H9 (cell line): ENCODE data around the gene STH. TPM values are rescaled to one million over a fixed set of nuclear protein-coding genes. Genes with fewer than 3 reads are reported as not detected.

Source experiments
- DNase-seq: peaks from one replicate; pipeline ENCODE4 v3.0.0-alpha.2; 2017
- H2AFZ ChIP-seq: one replicate; pipeline ENCODE4 v1.6.1; 2013; ENCODE audit warnings: mild to moderate bottlenecking, low read length, control low read depth, moderate library complexity
- H2AK5ac ChIP-seq: 2 replicates; pipeline ENCODE4 v1.6.1; 2013; ENCODE audit warnings: low read length, control low read depth, mixed read lengths; ENCODE audit not compliant: insufficient read length
- H2BK120ac ChIP-seq: one replicate; pipeline ENCODE4 v1.6.1; 2013; ENCODE audit warnings: low read depth, mild to moderate bottlenecking, low read length, control low read depth, inconsistent platforms; ENCODE audit not compliant: poor library complexity, severe bottlenecking
- H2BK12ac ChIP-seq: 2 replicates; pipeline ENCODE4 v1.6.1; 2013; ENCODE audit warnings: low read length, control low read depth, mixed read lengths, low read depth; ENCODE audit not compliant: insufficient read length
- H2BK15ac ChIP-seq: 2 replicates; pipeline ENCODE4 v1.6.1; 2013; ENCODE audit warnings: low read depth, low read length, control low read depth
- H2BK20ac ChIP-seq: one replicate; pipeline ENCODE4 v1.6.1; 2013; ENCODE audit warnings: low read depth, mild to moderate bottlenecking, low read length, control low read depth, inconsistent platforms; ENCODE audit not compliant: poor library complexity, severe bottlenecking
- H2BK5ac ChIP-seq: 2 replicates; pipeline ENCODE4 v1.6.1; 2013; ENCODE audit warnings: low read length, control low read depth, mixed read lengths; ENCODE audit not compliant: insufficient read length
- H3K14ac ChIP-seq: 2 replicates; pipeline ENCODE4 v1.6.1; 2013; ENCODE audit warnings: low read length, control low read depth; ENCODE audit not compliant: insufficient read depth
- H3K18ac ChIP-seq: 2 replicates; pipeline ENCODE4 v1.6.1; 2013; ENCODE audit warnings: low read depth, mild to moderate bottlenecking, mixed read lengths, low read length, control low read depth; ENCODE audit not compliant: insufficient read length
- H3K23ac ChIP-seq: 2 replicates; pipeline ENCODE4 v1.6.1; 2013; ENCODE audit warnings: low read length, control low read depth, mixed read lengths, low read depth; ENCODE audit not compliant: insufficient read length
- H3K23me2 ChIP-seq: 2 replicates; pipeline ENCODE4 v1.6.1; 2013; ENCODE audit warnings: low read depth, mild to moderate bottlenecking, mixed read lengths, low read length, control low read depth; ENCODE audit not compliant: insufficient read length, poor library complexity, severe bottlenecking
- H3K27ac ChIP-seq: 2 replicates; pipeline ENCODE4 v1.5.1; 2013; ENCODE audit warnings: low read length, control low read depth, mixed read lengths, low read depth; ENCODE audit not compliant: insufficient read length
- H3K27me3 ChIP-seq: 2 replicates; pipeline ENCODE4 v1.6.1; 2013; ENCODE audit warnings: low read length, control low read depth, inconsistent platforms; ENCODE audit not compliant: insufficient read depth
- H3K4ac ChIP-seq: 2 replicates; pipeline ENCODE4 v1.6.1; 2013; ENCODE audit warnings: low read depth, mild to moderate bottlenecking, control low read depth, inconsistent platforms, low read length, moderate library complexity
- H3K4me1 ChIP-seq: 2 replicates; pipeline ENCODE4 v1.6.1; 2013; ENCODE audit warnings: low read length, control low read depth, inconsistent platforms; ENCODE audit not compliant: insufficient read depth
- H3K4me2 ChIP-seq: 2 replicates; pipeline ENCODE4 v1.6.1; 2013; ENCODE audit warnings: low read length, control low read depth, mixed read lengths; ENCODE audit not compliant: insufficient read length, insufficient read depth
- H3K56ac ChIP-seq: 2 replicates; pipeline ENCODE4 v1.6.1; 2013; ENCODE audit warnings: low read depth, mild to moderate bottlenecking, mixed read lengths, low read length, control low read depth; ENCODE audit not compliant: insufficient read length
- H3K79me1 ChIP-seq: 2 replicates; pipeline ENCODE4 v1.6.1; 2013; ENCODE audit warnings: low read depth, mild to moderate bottlenecking, moderate library complexity, low read length, control low read depth, inconsistent platforms; ENCODE audit not compliant: insufficient read depth, poor library complexity, severe bottlenecking
- H3K79me2 ChIP-seq: 2 replicates; pipeline ENCODE4 v1.6.1; 2013; ENCODE audit warnings: low read length, control low read depth, inconsistent platforms; ENCODE audit not compliant: insufficient read depth
- H3K9ac ChIP-seq: 2 replicates; pipeline ENCODE4 v1.6.1; 2013; ENCODE audit warnings: low read length, control low read depth, mixed read lengths; ENCODE audit not compliant: insufficient read length; ENCODE audit errors: extremely low read depth
- H3K9me3 ChIP-seq: one replicate; pipeline ENCODE4 v1.6.1; 2013; ENCODE audit warnings: low read depth, low read length, inconsistent platforms; ENCODE audit not compliant: control insufficient read depth
- H3T11ph ChIP-seq: one replicate; pipeline ENCODE4 v1.6.1; 2013; ENCODE audit warnings: mild to moderate bottlenecking, low read length, control low read depth, inconsistent platforms
- H4K20me1 ChIP-seq: one replicate; pipeline ENCODE4 v1.6.1; 2013; ENCODE audit not compliant: control insufficient read depth, insufficient read length, insufficient read depth
- H4K5ac ChIP-seq: 2 replicates; pipeline ENCODE4 v1.6.1; 2013; ENCODE audit warnings: low read depth, mild to moderate bottlenecking, mixed read lengths, low read length, control low read depth; ENCODE audit not compliant: insufficient read length
- H4K8ac ChIP-seq: replicated peaks from 2 replicates; pipeline ENCODE4 v1.6.1; 2013; ENCODE audit warnings: low read length, control low read depth, mixed read lengths, low read depth; ENCODE audit not compliant: insufficient read length
- H4K91ac ChIP-seq: 2 replicates; pipeline ENCODE4 v1.6.1; 2013; ENCODE audit warnings: low read depth, mild to moderate bottlenecking, moderate library complexity, mixed read lengths, low read length, control low read depth; ENCODE audit not compliant: insufficient read length
- H3K27ac Mint-ChIP-seq, 3 experiments: 2 replicates in 2 of 3; 3 replicates in 1 of 3; pipeline ENCODE4 v1.8.0; 2020 to 2021; ENCODE audit warnings: mixed read lengths in 3 of 3, mild to moderate bottlenecking in 1 of 3, moderate library complexity in 1 of 3
- H3K27me3 Mint-ChIP-seq: 2 replicates; pipeline ENCODE4 v1.8.0; 2021; ENCODE audit warnings: low read depth, mild to moderate bottlenecking, moderate library complexity, mixed read lengths
- H3K36me3 Mint-ChIP-seq, 3 experiments: 2 replicates in 2 of 3; 3 replicates in 1 of 3; pipeline ENCODE4 v1.8.0; 2020 to 2021; ENCODE audit warnings: low read depth in 3 of 3, mixed read lengths in 3 of 3; ENCODE audit not compliant: insufficient read depth in 1 of 3
- H3K4me1 Mint-ChIP-seq, 2 experiments: 2 replicates each; pipeline ENCODE4 v1.8.0; 2020; ENCODE audit warnings: mixed read lengths in 2 of 2
- H3K4me3 Mint-ChIP-seq, 2 experiments: 2 replicates in 1 of 2; 3 replicates in 1 of 2; pipeline ENCODE4 v1.8.0; 2020 to 2021; ENCODE audit warnings: mild to moderate bottlenecking in 2 of 2, mixed read lengths in 2 of 2, moderate library complexity in 1 of 2
- H3K9me3 Mint-ChIP-seq, 2 experiments: 2 replicates in 1 of 2; 3 replicates in 1 of 2; pipeline ENCODE4 v1.8.0; 2020; ENCODE audit warnings: mild to moderate bottlenecking in 2 of 2, mixed read lengths in 2 of 2, moderate library complexity in 1 of 2
- WGBS: extraction: QIAGEN DNeasy Blood & Tissue Kit; methylation state at CpG from one replicate; pipeline ENCODE4 v1.1.7; 2013; ENCODE audit warnings: missing lambda C conversion rate, low lambda C conversion rate, mixed read lengths; ENCODE audit not compliant: insufficient read length; ENCODE audit errors: extremely low coverage; 5-methylcytosine and 5-hydroxymethylcytosine counted together
- total RNA-seq: library from RNA; stranded (reverse); gene quantifications from 2 replicates; pipeline ENCODE4 v1.2.1, GENCODE V29; 2021
- TF ChIP-seq, protein P1 (sequence below): fragments of 200-600 bp; sonication (generic); conservative IDR thresholded peaks from 3 replicates; pipeline ENCODE4 v1.8.0; 2021; ENCODE audit warnings: antibody characterized with exemption, mild to moderate bottlenecking

The STH gene
- total RNA-seq, 1 experiment from 2014 or later, result not detected

DNA sequence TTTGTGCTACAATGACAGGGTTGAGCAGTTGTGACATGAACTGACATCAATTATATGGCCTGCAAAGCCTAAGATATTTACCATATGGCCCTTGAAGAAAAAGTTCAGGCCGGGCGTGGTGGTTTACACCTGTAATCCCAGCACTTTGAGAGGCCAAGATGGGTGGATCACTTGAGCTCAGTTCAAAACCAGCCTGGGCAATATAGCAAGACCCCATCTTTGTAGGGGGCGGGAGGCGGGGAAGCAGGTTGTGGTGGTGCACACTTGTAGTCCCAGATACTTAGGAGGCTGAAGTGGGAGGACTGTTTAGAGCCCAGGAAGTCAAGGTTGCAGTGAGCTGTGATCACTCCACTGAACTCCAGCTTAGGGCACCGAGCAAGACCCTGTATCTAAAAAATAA, 48.3 kb downstream of the STH start:
- no peaks in the 10 kb centered on the region for H4K20me1 ChIP-seq
- H3K23ac ChIP-seq, result no peak overlapping the region
- H3K56ac ChIP-seq, result no peak overlapping the region
- H2AK5ac ChIP-seq, result no peak overlapping the region
- no peak overlapping the region for H2BK12ac ChIP-seq
- H4K8ac ChIP-seq, result no peak overlapping the region
- H3K27me3 Mint-ChIP-seq, result no peaks in the 10 kb centered on the region
- H3K4me3 Mint-ChIP-seq, result no peak overlapping the region
- no peaks in the 10 kb centered on the region for H3K23me2 ChIP-seq
- no peak overlapping the region for H2BK120ac ChIP-seq
- no peak overlapping the region; a peak in 1 of 7 replicates for H3K27ac Mint-ChIP-seq
- H3K4me2 ChIP-seq, result no peak overlapping the region
- H3K79me1 ChIP-seq, result no peaks in the 10 kb centered on the region
- no peak overlapping the region for H3K18ac ChIP-seq
- no peak overlapping the region for H3K27ac ChIP-seq
- no peak overlapping the region for H4K5ac ChIP-seq
- H3K4me1 Mint-ChIP-seq, result peaks cover 13 to 18% of the 10 kb centered on the region in 2 experiments
- no peak overlapping the region for H2BK5ac ChIP-seq
- WGBS, result no CpG with 5 or more reads among the region's 5 CpGs
- no peak overlapping the region for H3K14ac ChIP-seq
- peaks cover 41 to 83% (median 80%) of the 10 kb centered on the region in 3 experiments; a peak in 6 of 7 replicates for H3K36me3 Mint-ChIP-seq
- no peaks in the 10 kb centered on the region for H3K9me3 Mint-ChIP-seq
- DNase-seq, result no peak
- H4K91ac ChIP-seq, result no peak overlapping the region
- H3K27me3 ChIP-seq, result no peaks in the 10 kb centered on the region
- H3K79me2 ChIP-seq, result no peaks in the 10 kb centered on the region
- no peaks in the 10 kb centered on the region for H3K9me3 ChIP-seq
- H3T11ph ChIP-seq, result no peak overlapping the region
- TF ChIP-seq, protein P1, sequence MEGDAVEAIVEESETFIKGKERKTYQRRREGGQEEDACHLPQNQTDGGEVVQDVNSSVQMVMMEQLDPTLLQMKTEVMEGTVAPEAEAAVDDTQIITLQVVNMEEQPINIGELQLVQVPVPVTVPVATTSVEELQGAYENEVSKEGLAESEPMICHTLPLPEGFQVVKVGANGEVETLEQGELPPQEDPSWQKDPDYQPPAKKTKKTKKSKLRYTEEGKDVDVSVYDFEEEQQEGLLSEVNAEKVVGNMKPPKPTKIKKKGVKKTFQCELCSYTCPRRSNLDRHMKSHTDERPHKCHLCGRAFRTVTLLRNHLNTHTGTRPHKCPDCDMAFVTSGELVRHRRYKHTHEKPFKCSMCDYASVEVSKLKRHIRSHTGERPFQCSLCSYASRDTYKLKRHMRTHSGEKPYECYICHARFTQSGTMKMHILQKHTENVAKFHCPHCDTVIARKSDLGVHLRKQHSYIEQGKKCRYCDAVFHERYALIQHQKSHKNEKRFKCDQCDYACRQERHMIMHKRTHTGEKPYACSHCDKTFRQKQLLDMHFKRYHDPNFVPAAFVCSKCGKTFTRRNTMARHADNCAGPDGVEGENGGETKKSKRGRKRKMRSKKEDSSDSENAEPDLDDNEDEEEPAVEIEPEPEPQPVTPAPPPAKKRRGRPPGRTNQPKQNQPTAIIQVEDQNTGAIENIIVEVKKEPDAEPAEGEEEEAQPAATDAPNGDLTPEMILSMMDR, result no peak
- H2AFZ ChIP-seq, result no peak overlapping the region
- no peaks in the 10 kb centered on the region for H3K4me1 ChIP-seq
- H2BK15ac ChIP-seq, result no peak overlapping the region
- no peak overlapping the region for H3K9ac ChIP-seq
- no peak overlapping the region for H3K4ac ChIP-seq
- no peak overlapping the region for H2BK20ac ChIP-seq
